Smooth muscle cell (in vitro differentiated cells): ENCODE measurements around the gene RAB40C. TPM values are rescaled to one million over a fixed set of nuclear protein-coding genes. Genes with fewer than 3 reads are reported as not detected.

ENCODE experiments used
- DNase-seq: peaks from one replicate; lab custom pipeline; 2025; ENCODE audit not compliant: unreplicated experiment; lab: John Stamatoyannopoulos, UW
- H2AFZ ChIP-seq: fragments of 200-600 bp; sonication (generic); 2 replicates; pipeline ENCODE4 v1.6.0; 2016; ENCODE audit warnings: antibody characterized with exemption, low read depth, mild to moderate bottlenecking
- H3F3A ChIP-seq: fragments of 200-600 bp; sonication (generic); 2 replicates; pipeline ENCODE4 v1.6.0; 2017; ENCODE audit warnings: antibody characterized with exemption, low read depth
- H3K27ac ChIP-seq: fragments of 200-600 bp; sonication (generic); 2 replicates; pipeline ENCODE4 v1.5.1; 2016; ENCODE audit warnings: low read depth, mild to moderate bottlenecking
- H3K27me3 ChIP-seq: fragments of 200-600 bp; sonication (generic); 2 replicates; pipeline ENCODE4 v1.6.1; 2016; ENCODE audit warnings: low read depth, mild to moderate bottlenecking
- H3K36me3 ChIP-seq: fragments of 200-600 bp; sonication (generic); 2 replicates; pipeline ENCODE4 v1.5.1; 2016; ENCODE audit warnings: low read depth
- H3K4me1 ChIP-seq: fragments of 200-600 bp; sonication (generic); 2 replicates; pipeline ENCODE4 v1.5.1; 2016; ENCODE audit warnings: low read depth
- H3K4me2 ChIP-seq: fragments of 200-600 bp; sonication (generic); 2 replicates; pipeline ENCODE4 v1.6.0; 2016; ENCODE audit warnings: mild to moderate bottlenecking
- H3K4me3 ChIP-seq: fragments of 200-600 bp; sonication (generic); 2 replicates; pipeline ENCODE4 v1.5.1; 2016; ENCODE audit warnings: mild to moderate bottlenecking
- H3K79me2 ChIP-seq: fragments of 200-600 bp; sonication (generic); 2 replicates; pipeline ENCODE4 v1.6.0; 2016; ENCODE audit warnings: low read depth, mild to moderate bottlenecking
- H3K9ac ChIP-seq: fragments of 200-600 bp; sonication (generic); 2 replicates; pipeline ENCODE4 v1.6.0; 2016; ENCODE audit warnings: low read depth
- H3K9me3 ChIP-seq: fragments of 200-600 bp; sonication (generic); replicated peaks from 2 replicates; pipeline ENCODE4 v1.5.1; 2016; ENCODE audit warnings: low read depth
- H4K20me1 ChIP-seq: fragments of 200-600 bp; sonication (generic); 2 replicates; pipeline ENCODE4 v1.6.0; 2016; ENCODE audit warnings: low read depth
- CTCF ChIP-seq: fragments of 200-600 bp; sonication (generic); IDR thresholded peaks from 2 replicates; pipeline ENCODE4 v1.5.1; 2017; ENCODE audit warnings: borderline replicate concordance, mild to moderate bottlenecking, antibody characterized with exemption; ENCODE audit not compliant: insufficient read depth, poor library complexity, severe bottlenecking
- WGBS: methylation state at CpG from one replicate; pipeline ENCODE4 v1.1.7; 2016; ENCODE audit warnings: low lambda C conversion rate; 5-methylcytosine and 5-hydroxymethylcytosine counted together
- polyA plus RNA-seq: library from polyadenylated mRNA; unstranded; fragments of >200 nt; fragmentation: Nextera tagmentation; extraction: Ambion mirVana; gene quantifications from 2 replicates; pipeline ENCODE4 v1.2.1, GENCODE V29; 2016
- total RNA-seq: library from RNA; depleted of rRNA; stranded (reverse); fragments of >200 nt; gene quantifications from 2 replicates; pipeline ENCODE4 v1.2.3, GENCODE V29; 2014

Gene RAB40C
- total and polyA plus RNA-seq, 2 experiments from 2014 or later, result 21.2 to 28.3 TPM

DNA sequence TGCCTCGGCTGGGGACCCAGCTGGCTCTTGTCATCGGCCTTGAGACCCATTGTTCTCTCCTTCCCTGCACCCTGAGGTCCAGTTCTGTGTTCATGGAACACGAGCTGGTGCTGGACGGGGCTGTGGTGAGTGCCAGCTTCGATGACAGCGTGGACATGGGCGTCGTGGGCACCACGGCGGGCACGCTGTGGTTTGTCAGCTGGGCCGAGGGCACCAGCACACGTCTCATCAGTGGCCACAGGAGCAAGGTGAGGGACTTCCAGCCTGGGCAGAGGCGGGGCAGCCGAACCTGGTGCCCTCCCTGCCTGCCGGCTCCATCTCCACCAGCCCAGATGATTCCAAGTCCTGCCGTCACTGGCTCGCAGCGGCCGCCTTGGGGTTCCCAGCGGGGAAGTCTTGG, 72.7 kb downstream of the RAB40C start:
- Histone ChIP-seq H3K36me3 (no peaks in the 10 kb centered on the region), H3K4me1 (peaks cover 3% of the 10 kb centered on the region), H3K79me2 (no peaks in the 10 kb centered on the region), H3F3A (no peaks in the 10 kb centered on the region), H2AFZ (no peak overlapping the region), H3K27ac (no peak overlapping the region), H3K4me2 (no peak overlapping the region), H4K20me1 (no peaks in the 10 kb centered on the region), H3K9me3 (no peaks in the 10 kb centered on the region), H3K9ac (no peak overlapping the region), H3K27me3 (no peaks in the 10 kb centered on the region), H3K4me3 (no peak overlapping the region)
- no peak for TF ChIP-seq CTCF
- no peak for DNase-seq
- 98% methylated on average over 21 of the region's 21 CpGs for WGBS

DNA sequence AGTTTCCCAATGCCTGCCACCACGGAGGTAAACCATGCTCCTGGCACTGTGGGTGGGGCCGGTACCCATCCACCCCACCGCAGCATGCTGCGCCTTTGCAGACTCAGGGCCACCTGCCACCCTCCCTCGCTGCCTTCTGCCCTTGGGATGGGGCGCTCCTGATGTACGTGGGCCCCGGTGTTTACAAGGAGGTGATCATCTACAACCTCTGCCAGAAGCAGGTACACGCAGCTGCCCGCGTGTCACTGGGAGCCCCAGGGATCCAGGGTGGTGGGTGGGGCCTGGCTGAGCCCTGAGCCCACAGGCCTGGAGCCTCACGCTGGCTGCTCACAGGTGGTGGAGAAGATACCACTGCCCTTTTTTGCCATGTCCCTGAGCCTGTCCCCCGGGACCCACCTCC, 76.7 kb downstream of the RAB40C start:
- Histone ChIP-seq H4K20me1 (peaks cover 18% of the 10 kb centered on the region), H3K4me1 (peaks cover 6% of the 10 kb centered on the region), H3K36me3 (no peaks in the 10 kb centered on the region), H3K4me2 (no peak overlapping the region), H3K9me3 (no peaks in the 10 kb centered on the region), H2AFZ (no peak overlapping the region), H3K27me3 (no peaks in the 10 kb centered on the region), H3K4me3 (no peak overlapping the region), H3K79me2 (peaks cover 22% of the 10 kb centered on the region), H3F3A (no peaks in the 10 kb centered on the region), H3K27ac (no peak overlapping the region), H3K9ac (no peak overlapping the region)
- 95% methylated on average over 12 of the region's 13 CpGs for WGBS
- no peak for DNase-seq
- no peak for TF ChIP-seq CTCF

- H3K36me3 ChIP-seq, result no peaks in the 10 kb centered on the region
- WGBS, result 88% methylated on average over 22 of the region's 22 CpGs
- DNase-seq, result no peak
- H3K79me2 ChIP-seq, result peaks cover 22% of the 10 kb centered on the region
- no peaks in the 10 kb centered on the region for H3F3A ChIP-seq
- no peak overlapping the region for H2AFZ ChIP-seq
- no peaks in the 10 kb centered on the region for H3K27me3 ChIP-seq
- H3K9me3 ChIP-seq, result no peaks in the 10 kb centered on the region
- H3K9ac ChIP-seq, result no peak overlapping the region
- peak overlapping the region; percentile 99 for H3K4me2 ChIP-seq
- no peak for TF ChIP-seq CTCF
- H3K4me3 ChIP-seq, result no peak overlapping the region
- H4K20me1 ChIP-seq, result peaks cover 23% of the 10 kb centered on the region
- peaks cover 6% of the 10 kb centered on the region for H3K4me1 ChIP-seq
- no peak overlapping the region for H3K27ac ChIP-seq
Measured at GRCh38 chr16:667113-667779, 77.4 kb downstream of the RAB40C start.
